K562 (cell line): Measurements from ENCODE around the gene LRP1B. TPM values are rescaled to one million over a fixed set of nuclear protein-coding genes. Genes with fewer than 3 reads are reported as not detected.

Experiments used
- ATAC-seq: fragments of 200-7000 bp; cut with Tn5 transposase; 3 replicates; pipeline ENCODE4 v1.9.1; 2020; ENCODE audit warnings: moderate library complexity
- BruUV-seq: library from RNA; stranded (reverse); fragments of 400-500 nt; replicated peaks from 2 replicates; lab custom pipeline; 2021; lab: Mats Ljungman, UMichigan
- CTCF ChIA-PET: fragments of 300-600 bp; formaldehyde crosslinking; extraction: SDS; loops from one replicate; lab custom pipeline; 2021; ENCODE audit warnings: low intra/inter-chr PET ratio; lab: Yijun Ruan, JAX
- POLR2A ChIA-PET: fragments of 300-600, 350-650 bp; sonication (Branson Sonifier 250); formaldehyde crosslinking; extraction: SDS; loops from one replicate; lab custom pipeline; 2021; ENCODE audit warnings: antibody characterized with exemption, inconsistent platforms; lab: Yijun Ruan, JAX
- DNase-seq, 4 experiments: peaks; one replicate each; pipeline versions ENCODE4 v3.0.0 to v3.0.0-alpha.2; 2011 to 2018; ENCODE audit warnings: low spot score in 3 of 4, mixed read lengths in 3 of 4; ENCODE audit errors: extremely low read depth in 1 of 4
- FAIRE-seq: peaks from 2 replicates; lab custom pipeline; 2011; peaks lifted over from hg19 to GRCh38; lab: Jason Lieb, UNC
- H2AFZ ChIP-seq: 2 replicates; pipeline ENCODE4 v1.6.0; 2011; ENCODE audit warnings: low read depth, low read length, control low read depth, inconsistent platforms
- H3K27ac ChIP-seq: fragments of 200-600 bp; 3 replicates; pipeline ENCODE4 v1.8.0; 2011; ENCODE audit warnings: low read depth, mild to moderate bottlenecking, control low read depth, inconsistent platforms, low read length, moderate library complexity, mixed read lengths; ENCODE audit errors: extremely low read depth
- H3K27me3 ChIP-seq, 2 experiments: fragments of 300-600 bp in 1 of 2; 2 replicates in 1 of 2; 3 replicates in 1 of 2; pipeline versions ENCODE4 v1.6.0 to v1.8.0; 2011; ENCODE audit warnings: inconsistent platforms in 2 of 2, low read length in 2 of 2, mild to moderate bottlenecking in 1 of 2, mixed read lengths in 1 of 2, moderate library complexity in 1 of 2; ENCODE audit not compliant: control insufficient read depth in 2 of 2, insufficient read depth in 2 of 2
- H3K36me3 ChIP-seq: fragments of 300-600 bp; 3 replicates; pipeline ENCODE4 v1.8.0; 2011; ENCODE audit warnings: mild to moderate bottlenecking, low read length, inconsistent platforms; ENCODE audit not compliant: control insufficient read depth, insufficient read depth
- H3K4me1 ChIP-seq, 2 experiments: fragments of 200-600 bp in 1 of 2; replicated peaks in 1 of 2; 2 replicates in 1 of 2; 3 replicates in 1 of 2; pipeline versions ENCODE4 v1.5.1 to v1.8.0; 2011; ENCODE audit warnings: inconsistent platforms in 2 of 2, low read length in 2 of 2, mild to moderate bottlenecking in 1 of 2, mixed read lengths in 1 of 2, moderate library complexity in 1 of 2; ENCODE audit not compliant: control insufficient read depth in 2 of 2, insufficient read depth in 2 of 2
- H3K4me2 ChIP-seq: 2 replicates; pipeline ENCODE4 v1.6.1; 2011; ENCODE audit warnings: low read length, control low read depth, inconsistent platforms, mixed read lengths; ENCODE audit not compliant: insufficient read depth
- H3K4me3 ChIP-seq: fragments of 200-600 bp; sonication (generic), shearing (Covaris generic); 2 replicates; pipeline ENCODE4 v1.5.1; 2016; ENCODE audit warnings: control low read depth, inconsistent platforms
- H3K79me2 ChIP-seq: fragments of 200-600 bp; 3 replicates; pipeline ENCODE4 v1.8.0; 2011; ENCODE audit warnings: low read length, inconsistent platforms; ENCODE audit not compliant: control insufficient read depth, insufficient read depth
- H3K9ac ChIP-seq, 2 experiments: 2 replicates each; pipeline versions ENCODE4 v1.6.0 to v1.6.1; 2011; ENCODE audit warnings: low read depth in 2 of 2, low read length in 2 of 2, control low read depth in 1 of 2, inconsistent platforms in 1 of 2, mild to moderate bottlenecking in 1 of 2, mixed read lengths in 1 of 2; ENCODE audit not compliant: insufficient read depth in 1 of 2
- H3K9me1 ChIP-seq: one replicate; pipeline ENCODE4 v1.6.0; 2011; ENCODE audit warnings: inconsistent platforms, mild to moderate bottlenecking, low read length, moderate library complexity; ENCODE audit not compliant: control insufficient read depth, insufficient read depth
- H3K9me3 ChIP-seq: replicated peaks from 2 replicates; pipeline ENCODE4 v1.5.1; 2011; ENCODE audit warnings: low read depth, low read length, inconsistent platforms; ENCODE audit not compliant: control insufficient read depth, insufficient read depth
- H4K20me1 ChIP-seq: replicated peaks from 2 replicates; pipeline ENCODE4 v1.6.1; 2011; ENCODE audit warnings: low read length, inconsistent platforms, mixed read lengths; ENCODE audit not compliant: control insufficient read depth, insufficient read depth
- CBFA2T2 ChIP-seq: fragments of 450-650 bp; conservative IDR thresholded peaks from 2 replicates; pipeline ENCODE4 v1.6.1; 2017; ENCODE audit warnings: mild to moderate bottlenecking
- HMGN3 ChIP-seq: IDR thresholded peaks from 2 replicates; pipeline ENCODE4 v1.6.1; 2011; ENCODE audit warnings: borderline replicate concordance, low read depth, mild to moderate bottlenecking, mixed read lengths, low read length; ENCODE audit not compliant: insufficient read length; ENCODE audit errors: extremely low read depth
- RCOR1 ChIP-seq, 2 experiments: IDR thresholded peaks; 2 replicates each; pipeline ENCODE4 v1.6.1; 2012; ENCODE audit warnings: low read depth in 2 of 2, low read length in 2 of 2, borderline replicate concordance in 1 of 2, improper control_type of control experiment in 1 of 2
- SPI1 ChIP-seq: IDR thresholded peaks from 2 replicates; pipeline ENCODE4 v1.6.1; 2011; ENCODE audit warnings: low read depth, low read length, control low read depth, borderline replicate concordance
- ZC3H8 ChIP-seq: fragments of 450-650 bp; IDR thresholded peaks from 2 replicates; pipeline ENCODE4 v1.6.1; 2017
- ZNF77 ChIP-seq: fragments of 250-450 bp; sonication (Bioruptor Pico); IDR thresholded peaks from 2 replicates; pipeline ENCODE4 v1.5.0; 2020
- WGBS: fragments of 100-300 bp; shearing (Covaris generic); methylation state at CpG from one replicate; pipeline ENCODE4 v1.1.6; 2016; ENCODE audit warnings: low coverage, mixed read lengths; ENCODE audit not compliant: insufficient coverage; ENCODE audit errors: missing lambda C conversion rate; 5-methylcytosine and 5-hydroxymethylcytosine counted together
- in situ Hi-C: fragments of 300-500 bp; cut with MboI; formaldehyde crosslinking; loops from 4 replicates; pipeline ENCODE4 v1.15.0; 2018; ENCODE audit warnings: inconsistent platforms, mixed read lengths
- intact Hi-C: fragments of 100-400 bp; cut with micrococcal nuclease; formaldehyde crosslinking; loops from 2 replicates; pipeline ENCODE4 v1.14.2; 2022
- polyA plus RNA-seq, 8 experiments: library from polyadenylated mRNA; depleted of rRNA in 4 of 8; stranded (reverse) in 5 of 8; unstranded in 3 of 8; fragments of >200 nt; fragmentation: Nextera tagmentation in 2 of 8; fragmentation: Illumina TruSeq in 1 of 8; extraction: Ambion mirVana in 2 of 8; extraction: Trizol in 1 of 8; gene quantifications; 2 replicates each; pipeline versions ENCODE4 v1.2.1 to v1.2.3, GENCODE V29; 2011 to 2014; ENCODE audit warnings: inconsistent platforms in 1 of 8, missing spikeins in 1 of 8
- total RNA-seq, 7 experiments: library from RNA; depleted of rRNA in 6 of 7; stranded (reverse); fragments of >200 nt in 6 of 7; fragmentation: Illumina TruSeq in 2 of 7; extraction: Trizol in 2 of 7; gene quantifications; 2 replicates each; pipeline versions ENCODE4 v1.2.1 to v1.2.3, GENCODE V29; 2011 to 2021; ENCODE audit warnings: low replicate concordance in 1 of 7
- TF ChIP-seq, protein P1 (sequence below), 2 experiments: fragments of 450-650 bp in 1 of 2; IDR thresholded peaks; 2 replicates each; pipeline ENCODE4 v1.6.1; 2011 to 2017; ENCODE audit warnings: low read depth in 2 of 2, antibody characterized with exemption in 1 of 2, borderline replicate concordance in 1 of 2, low read length in 1 of 2, mild to moderate bottlenecking in 1 of 2, mixed read lengths in 1 of 2; ENCODE audit not compliant: control insufficient read depth in 1 of 2

LRP1B gene
- total and polyA plus RNA-seq, 9 of the 15 experiments (the other 6 are each of a cell fraction or from before 2014, with no cell fraction given), result not detected

DNA sequence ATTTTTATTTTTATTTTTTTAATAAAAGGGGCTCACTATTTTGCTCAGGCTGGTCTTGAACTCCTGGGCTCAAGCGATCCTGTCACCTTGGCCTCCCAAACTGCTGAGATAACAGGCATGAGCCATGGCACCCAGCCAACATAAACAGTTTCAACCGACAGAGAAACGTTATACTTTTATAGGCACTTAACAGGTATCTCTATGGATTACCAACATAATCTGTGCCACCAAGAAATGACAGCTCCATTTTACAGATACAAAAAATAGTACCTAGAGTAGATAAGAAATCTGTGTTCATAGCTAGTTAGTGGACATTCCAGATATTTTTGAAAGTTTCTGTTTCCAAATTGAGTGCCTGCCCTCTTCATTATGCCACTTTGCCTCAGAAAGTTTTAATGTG is 1316.7 kb downstream of the LRP1B start:
- ATAC-seq (no peak), DNase-seq (no peak), FAIRE-seq (no peak)
- Histone ChIP-seq H3K9me1 (no peaks in the 10 kb centered on the region), H3K4me3 (no peak overlapping the region), H4K20me1 (no peaks in the 10 kb centered on the region), H3K9me3 (no peaks in the 10 kb centered on the region), H3K4me1 (no peaks in the 10 kb centered on the region), H3K4me2 (no peak overlapping the region), H3K79me2 (no peaks in the 10 kb centered on the region), H3K9ac (no peak overlapping the region), H3K27me3 (no peaks in the 10 kb centered on the region), H2AFZ (no peak overlapping the region), H3K36me3 (no peaks in the 10 kb centered on the region), H3K27ac (no peak overlapping the region)
- ChIA-PET CTCF (no interaction called here), POLR2A (no interaction called here)
- intact Hi-C loops, result no loop called here
- 3% methylated on average over 3 of the region's 3 CpGs for WGBS
- in situ Hi-C loops, result no loop called here
- no TSS peak for BruUV-seq
- TF ChIP-seq HMGN3 (no peak), RCOR1 (IDR thresholded peaks at IDR 0.05; ENCODE audit: borderline replicate concordance in 1 of 2, low read depth in 2 of 2, low read length in 2 of 2) (no peak), CBFA2T2 (no peak), ZC3H8 (no peak), SPI1 (no peak), ZNF77 (CRISPR knock-in tag) (no peak)
- TF ChIP-seq, protein P1, sequence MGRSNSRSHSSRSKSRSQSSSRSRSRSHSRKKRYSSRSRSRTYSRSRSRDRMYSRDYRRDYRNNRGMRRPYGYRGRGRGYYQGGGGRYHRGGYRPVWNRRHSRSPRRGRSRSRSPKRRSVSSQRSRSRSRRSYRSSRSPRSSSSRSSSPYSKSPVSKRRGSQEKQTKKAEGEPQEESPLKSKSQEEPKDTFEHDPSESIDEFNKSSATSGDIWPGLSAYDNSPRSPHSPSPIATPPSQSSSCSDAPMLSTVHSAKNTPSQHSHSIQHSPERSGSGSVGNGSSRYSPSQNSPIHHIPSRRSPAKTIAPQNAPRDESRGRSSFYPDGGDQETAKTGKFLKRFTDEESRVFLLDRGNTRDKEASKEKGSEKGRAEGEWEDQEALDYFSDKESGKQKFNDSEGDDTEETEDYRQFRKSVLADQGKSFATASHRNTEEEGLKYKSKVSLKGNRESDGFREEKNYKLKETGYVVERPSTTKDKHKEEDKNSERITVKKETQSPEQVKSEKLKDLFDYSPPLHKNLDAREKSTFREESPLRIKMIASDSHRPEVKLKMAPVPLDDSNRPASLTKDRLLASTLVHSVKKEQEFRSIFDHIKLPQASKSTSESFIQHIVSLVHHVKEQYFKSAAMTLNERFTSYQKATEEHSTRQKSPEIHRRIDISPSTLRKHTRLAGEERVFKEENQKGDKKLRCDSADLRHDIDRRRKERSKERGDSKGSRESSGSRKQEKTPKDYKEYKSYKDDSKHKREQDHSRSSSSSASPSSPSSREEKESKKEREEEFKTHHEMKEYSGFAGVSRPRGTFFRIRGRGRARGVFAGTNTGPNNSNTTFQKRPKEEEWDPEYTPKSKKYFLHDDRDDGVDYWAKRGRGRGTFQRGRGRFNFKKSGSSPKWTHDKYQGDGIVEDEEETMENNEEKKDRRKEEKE (IDR thresholded peaks at IDR 0.05; ENCODE audit: borderline replicate concordance in 1 of 2, control insufficient read depth in 1 of 2, low read depth in 2 of 2, low read length in 1 of 2), result no peak
